Nephron progenitor cell (in vitro differentiated cells): ENCODE data around the gene GIMAP6.
"Not testable (repeated sequence)": the region's sequence is repeated elsewhere in the genome, so short reads cannot be mapped to it uniquely, and the experiment has no call there.

Experiments
- DNase-seq: peaks from one replicate; pipeline ENCODE4 v3.0.0; 2021
- H3K27ac Mint-ChIP-seq: 2 replicates; pipeline ENCODE4 v1.8.0; 2021; ENCODE audit warnings: mild to moderate bottlenecking, moderate library complexity, mixed read lengths
- H3K27me3 Mint-ChIP-seq: 2 replicates; pipeline ENCODE4 v1.8.0; 2021; ENCODE audit warnings: mild to moderate bottlenecking, low read depth, mixed read lengths; ENCODE audit not compliant: poor library complexity
- H3K36me3 Mint-ChIP-seq: 2 replicates; pipeline ENCODE4 v1.8.0; 2021; ENCODE audit warnings: low read depth, mixed read lengths
- H3K4me1 Mint-ChIP-seq: 2 replicates; pipeline ENCODE4 v1.8.0; 2021; ENCODE audit warnings: mixed read lengths
- H3K4me3 Mint-ChIP-seq: 2 replicates; pipeline ENCODE4 v1.8.0; 2021; ENCODE audit warnings: mild to moderate bottlenecking, moderate library complexity, mixed read lengths
- H3K9me3 Mint-ChIP-seq: 2 replicates; pipeline ENCODE4 v1.8.0; 2021; ENCODE audit warnings: mild to moderate bottlenecking, moderate library complexity, mixed read lengths
- TF ChIP-seq, protein P1 (sequence below): fragments of 200-600 bp; sonication (generic); IDR thresholded peaks from 2 replicates; pipeline ENCODE4 v1.5.0; 2021; ENCODE audit warnings: antibody characterized with exemption

Gene GIMAP6

DNA sequence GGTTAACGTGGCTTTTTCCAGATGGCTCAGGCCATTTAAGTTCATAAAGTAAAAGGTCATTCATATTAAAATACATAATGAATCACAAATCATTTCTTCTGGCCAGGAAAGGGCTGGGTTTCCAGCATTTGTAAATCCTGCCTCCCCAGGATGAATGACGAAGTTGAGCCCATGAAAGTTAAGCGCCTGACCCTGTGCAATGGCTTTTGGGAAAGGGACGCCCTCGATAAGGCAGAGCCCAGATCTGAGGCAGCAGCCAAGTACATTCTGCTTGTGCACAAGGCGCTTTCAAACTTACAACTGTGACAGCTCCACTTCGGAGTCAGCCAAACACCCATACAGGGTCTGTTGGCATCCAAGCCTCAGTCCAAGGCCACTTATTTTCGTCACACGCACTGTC is 2.8 kb downstream of the GIMAP6 start:
- Mint-ChIP-seq H3K36me3 (no peaks in the 10 kb centered on the region), H3K27me3 (peaks cover 3% of the 10 kb centered on the region), H3K4me3 (no peak overlapping the region), H3K4me1 (no peaks in the 10 kb centered on the region), H3K27ac (no peak overlapping the region), H3K9me3 (peaks cover 3% of the 10 kb centered on the region)
- DNase-seq: no peak
- TF ChIP-seq, protein P1, sequence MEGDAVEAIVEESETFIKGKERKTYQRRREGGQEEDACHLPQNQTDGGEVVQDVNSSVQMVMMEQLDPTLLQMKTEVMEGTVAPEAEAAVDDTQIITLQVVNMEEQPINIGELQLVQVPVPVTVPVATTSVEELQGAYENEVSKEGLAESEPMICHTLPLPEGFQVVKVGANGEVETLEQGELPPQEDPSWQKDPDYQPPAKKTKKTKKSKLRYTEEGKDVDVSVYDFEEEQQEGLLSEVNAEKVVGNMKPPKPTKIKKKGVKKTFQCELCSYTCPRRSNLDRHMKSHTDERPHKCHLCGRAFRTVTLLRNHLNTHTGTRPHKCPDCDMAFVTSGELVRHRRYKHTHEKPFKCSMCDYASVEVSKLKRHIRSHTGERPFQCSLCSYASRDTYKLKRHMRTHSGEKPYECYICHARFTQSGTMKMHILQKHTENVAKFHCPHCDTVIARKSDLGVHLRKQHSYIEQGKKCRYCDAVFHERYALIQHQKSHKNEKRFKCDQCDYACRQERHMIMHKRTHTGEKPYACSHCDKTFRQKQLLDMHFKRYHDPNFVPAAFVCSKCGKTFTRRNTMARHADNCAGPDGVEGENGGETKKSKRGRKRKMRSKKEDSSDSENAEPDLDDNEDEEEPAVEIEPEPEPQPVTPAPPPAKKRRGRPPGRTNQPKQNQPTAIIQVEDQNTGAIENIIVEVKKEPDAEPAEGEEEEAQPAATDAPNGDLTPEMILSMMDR: no peak

DNA sequence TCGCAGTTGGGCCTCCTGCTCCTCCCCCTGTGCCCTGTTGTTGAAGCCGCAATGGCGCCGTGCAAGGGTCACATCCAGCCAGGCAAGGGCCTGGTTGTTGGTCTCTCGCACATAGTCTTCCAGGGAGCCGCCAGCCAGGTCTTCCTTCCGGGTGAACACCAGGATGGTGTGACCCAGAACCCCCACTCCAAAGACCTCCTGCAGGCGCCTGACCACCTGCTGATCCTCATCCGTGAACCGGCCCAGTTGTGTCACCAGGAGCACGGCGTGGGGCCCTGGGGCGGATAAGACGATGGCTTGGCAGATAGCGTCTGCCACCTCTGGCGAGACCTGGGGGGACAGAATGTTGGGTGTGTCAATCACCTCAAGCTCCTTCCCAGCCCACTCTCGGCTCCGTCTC is 4.2 kb downstream of the GIMAP6 start:
- peaks cover 3% of the 10 kb centered on the region for H3K9me3 Mint-ChIP-seq
- DNase-seq: no peak
- no peaks in the 10 kb centered on the region for H3K36me3 Mint-ChIP-seq
- H3K4me3 Mint-ChIP-seq: no peak overlapping the region
- peaks cover 4% of the 10 kb centered on the region for H3K27me3 Mint-ChIP-seq
- no peaks in the 10 kb centered on the region for H3K4me1 Mint-ChIP-seq
- H3K27ac Mint-ChIP-seq: no peak overlapping the region
- TF ChIP-seq, protein P1: no peak

DNA sequence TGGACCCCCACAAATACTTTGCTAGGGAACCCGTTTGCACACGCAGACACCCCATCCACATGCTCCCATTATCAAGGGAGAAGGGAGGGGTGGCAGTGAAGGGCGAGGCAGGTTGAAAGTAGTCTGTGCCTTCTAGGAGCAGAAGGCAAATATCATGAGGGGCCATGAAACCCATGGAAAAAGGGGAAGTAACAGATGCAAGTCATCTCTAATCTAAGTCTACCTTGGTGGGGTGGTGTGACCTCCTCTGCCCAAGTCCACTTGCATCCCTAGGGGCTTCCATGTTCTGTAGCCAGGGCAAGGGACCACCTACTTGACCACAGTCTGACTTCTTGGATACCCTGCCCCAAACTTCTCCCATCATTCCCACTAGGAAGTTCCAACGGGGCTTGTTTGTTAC is 5.5 kb downstream of the GIMAP6 start:
- H3K27ac Mint-ChIP-seq: no peak overlapping the region
- peaks cover 3% of the 10 kb centered on the region for H3K9me3 Mint-ChIP-seq
- no peaks in the 10 kb centered on the region for H3K4me1 Mint-ChIP-seq
- TF ChIP-seq, protein P1: no peak
- H3K36me3 Mint-ChIP-seq: no peaks in the 10 kb centered on the region
- H3K27me3 Mint-ChIP-seq: peaks cover 4% of the 10 kb centered on the region
- H3K4me3 Mint-ChIP-seq: no peak overlapping the region
- no peak for DNase-seq

DNA sequence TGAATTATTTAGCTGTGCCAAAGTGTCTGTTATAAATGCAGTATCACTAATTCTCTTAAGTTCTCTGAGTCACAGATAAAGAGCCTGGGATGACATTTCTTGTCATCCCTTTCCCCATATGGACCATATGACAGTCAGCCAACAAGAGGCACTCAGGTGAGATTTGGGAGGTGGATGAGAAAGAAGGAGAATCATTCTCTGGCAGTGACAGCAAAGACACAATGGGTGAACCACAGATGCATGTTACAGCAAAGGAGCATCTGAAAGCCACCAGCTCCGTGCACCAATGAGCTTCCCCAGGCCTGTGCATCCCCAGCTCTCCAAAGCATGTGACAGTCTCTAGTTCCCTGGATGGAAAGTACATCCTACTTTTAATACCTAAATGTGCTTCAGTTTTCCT is 10.8 kb downstream of the GIMAP6 start:
- Mint-ChIP-seq H3K36me3 (no peaks in the 10 kb centered on the region), H3K27ac (no peak overlapping the region)

DNA sequence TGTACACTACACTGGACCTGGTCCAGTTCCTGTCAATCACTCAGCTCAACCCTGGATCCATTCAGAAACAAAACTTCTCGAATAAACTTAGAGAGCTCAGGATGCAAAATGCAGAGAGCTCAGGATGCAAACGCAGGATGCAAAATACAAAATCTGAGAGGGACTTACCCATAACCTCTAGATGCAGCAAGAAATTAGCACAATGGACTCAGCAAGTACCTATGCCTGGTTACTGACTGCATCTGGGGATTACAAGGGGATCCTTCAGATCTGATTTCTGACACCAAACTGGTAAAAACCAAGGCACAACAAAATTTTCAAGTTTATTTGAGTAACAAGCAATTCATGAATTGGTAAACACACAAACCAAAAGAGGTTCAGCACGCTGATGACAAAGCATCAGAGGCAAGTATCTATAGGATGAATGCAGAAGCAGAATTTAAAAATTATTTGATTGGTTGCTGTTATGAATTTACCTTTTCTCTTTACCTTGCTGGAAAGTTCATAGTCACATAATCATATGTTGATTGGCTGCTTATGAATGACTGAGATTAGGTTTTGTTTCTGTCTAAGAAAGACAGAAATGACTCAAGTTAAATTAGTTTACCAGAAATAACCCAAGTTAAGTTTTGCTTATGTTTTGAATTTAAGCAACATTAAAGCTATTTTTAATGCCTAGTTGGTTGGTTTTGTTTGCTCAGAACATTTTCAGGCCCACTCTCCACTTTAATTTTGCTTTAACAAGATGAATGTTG is 11.4 kb downstream of the GIMAP6 start:
- TF ChIP-seq, protein P1: no peak
- Mint-ChIP-seq H3K4me1 (no peaks in the 10 kb centered on the region), H3K27ac (no peak overlapping the region)

More for the DNA sequence above, 10.8 kb downstream of the GIMAP6 start:
- Mint-ChIP-seq H3K4me1 (no peaks in the 10 kb centered on the region), H3K27me3 (peaks cover 4% of the 10 kb centered on the region), H3K4me3 (no peak overlapping the region), H3K9me3 (peaks cover 9% of the 10 kb centered on the region)
- DNase-seq: no peak
- TF ChIP-seq, protein P1: no peak

DNA sequence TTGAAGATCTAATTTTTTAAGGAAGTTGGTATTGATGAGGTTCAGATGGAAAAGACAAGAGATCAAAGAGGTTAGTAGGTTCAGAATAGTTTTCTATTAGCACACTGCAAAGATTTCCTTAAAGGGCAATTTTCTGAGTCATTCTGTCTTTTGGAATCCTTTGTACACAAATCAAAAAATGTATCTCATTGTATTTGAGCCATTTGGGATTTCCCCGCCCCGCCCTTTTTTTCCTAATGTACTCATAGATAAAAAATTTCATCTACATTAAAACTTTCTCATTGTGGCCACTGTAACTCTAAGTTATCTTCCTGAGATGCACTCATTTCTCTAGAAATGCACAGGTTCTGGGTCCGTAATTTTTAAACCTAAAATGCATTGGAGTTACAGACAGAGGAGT is 12.1 kb downstream of the GIMAP6 start:
- H3K36me3 Mint-ChIP-seq: no peaks in the 10 kb centered on the region
- no peak overlapping the region for H3K27ac Mint-ChIP-seq
- no peak for DNase-seq
- no peak overlapping the region for H3K4me3 Mint-ChIP-seq
- peaks cover 9% of the 10 kb centered on the region for H3K9me3 Mint-ChIP-seq
- peaks cover 4% of the 10 kb centered on the region for H3K27me3 Mint-ChIP-seq
- TF ChIP-seq, protein P1: no peak
- H3K4me1 Mint-ChIP-seq: no peaks in the 10 kb centered on the region

More for the DNA sequence above, 11.4 kb downstream of the GIMAP6 start:
- no peak for DNase-seq
- Mint-ChIP-seq H3K36me3 (no peaks in the 10 kb centered on the region), H3K27me3 (peaks cover 4% of the 10 kb centered on the region), H3K4me3 (no peak overlapping the region), H3K9me3 (peaks cover 9% of the 10 kb centered on the region)

DNA sequence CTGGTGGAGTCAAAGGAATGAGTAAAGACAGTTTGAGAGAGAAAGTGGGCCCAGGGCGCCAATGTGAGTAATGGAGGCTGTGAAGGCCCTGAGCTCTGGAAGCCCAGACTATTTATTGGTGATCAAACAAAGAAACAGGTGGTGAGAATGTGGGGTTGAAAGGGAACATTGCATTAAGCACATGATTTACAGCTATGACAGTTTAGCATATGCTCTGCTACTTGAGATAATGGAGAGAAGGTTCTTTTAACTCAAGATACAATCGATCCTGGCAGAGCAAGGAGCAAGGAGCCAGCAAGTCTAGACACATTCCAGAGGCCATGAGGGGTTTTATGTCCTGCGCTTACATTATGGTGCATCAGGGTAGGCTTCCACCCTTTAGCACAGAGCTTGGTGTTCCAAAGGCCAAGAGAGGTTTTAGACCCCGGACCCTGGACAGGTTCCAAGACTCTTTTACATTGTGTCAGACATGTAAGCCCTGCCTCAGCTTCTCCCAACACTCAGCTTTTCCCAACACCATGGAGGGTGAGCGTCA is 16.9 kb downstream of the GIMAP6 start:
- DNase-seq, H3K27me3 Mint-ChIP-seq, H3K36me3 Mint-ChIP-seq, H3K4me3 Mint-ChIP-seq, H3K4me1 Mint-ChIP-seq: not testable (repeated sequence)
- Mint-ChIP-seq H3K27ac (peak overlapping the region; percentile 43), H3K9me3 (peaks cover 18% of the 10 kb centered on the region)

DNA sequence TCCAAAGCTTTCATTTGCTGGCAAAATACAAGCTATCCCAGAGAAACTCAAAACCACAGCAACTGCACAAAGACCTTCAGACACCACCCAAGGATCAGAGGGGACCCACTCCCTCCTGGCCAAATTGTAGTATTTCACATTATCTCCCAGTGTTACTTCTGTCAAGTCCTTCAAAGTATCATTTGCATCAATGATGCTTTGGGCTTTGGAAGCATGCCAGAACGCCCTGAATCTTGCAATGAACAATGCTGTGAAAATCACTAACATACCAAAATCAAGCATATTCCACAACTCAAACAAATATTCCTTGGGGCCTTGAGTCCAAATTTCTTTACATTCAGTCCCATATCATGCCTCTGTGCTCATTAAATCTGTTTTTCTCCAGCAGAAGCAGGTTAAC is 17.8 kb downstream of the GIMAP6 start:
- H3K27ac Mint-ChIP-seq, H3K36me3 Mint-ChIP-seq, DNase-seq, H3K27me3 Mint-ChIP-seq, H3K4me3 Mint-ChIP-seq, H3K4me1 Mint-ChIP-seq: not testable (repeated sequence)
- H3K9me3 Mint-ChIP-seq: peaks cover 18% of the 10 kb centered on the region
